HG03045 (cell line): Measurements from ENCODE around the gene SMIM10L2A.
"Not testable (repeated sequence)": the region's sequence is repeated elsewhere in the genome, so short reads cannot be mapped to it uniquely, and the experiment has no call there.

Experiments
- ATAC-seq: cut with Tn5 transposase; IDR thresholded peaks from one replicate; pipeline ENCODE4 v1.9.1; 2021; ENCODE audit warnings: mild to moderate bottlenecking, moderate library complexity; ENCODE audit not compliant: unreplicated experiment

SMIM10L2A gene

DNA sequence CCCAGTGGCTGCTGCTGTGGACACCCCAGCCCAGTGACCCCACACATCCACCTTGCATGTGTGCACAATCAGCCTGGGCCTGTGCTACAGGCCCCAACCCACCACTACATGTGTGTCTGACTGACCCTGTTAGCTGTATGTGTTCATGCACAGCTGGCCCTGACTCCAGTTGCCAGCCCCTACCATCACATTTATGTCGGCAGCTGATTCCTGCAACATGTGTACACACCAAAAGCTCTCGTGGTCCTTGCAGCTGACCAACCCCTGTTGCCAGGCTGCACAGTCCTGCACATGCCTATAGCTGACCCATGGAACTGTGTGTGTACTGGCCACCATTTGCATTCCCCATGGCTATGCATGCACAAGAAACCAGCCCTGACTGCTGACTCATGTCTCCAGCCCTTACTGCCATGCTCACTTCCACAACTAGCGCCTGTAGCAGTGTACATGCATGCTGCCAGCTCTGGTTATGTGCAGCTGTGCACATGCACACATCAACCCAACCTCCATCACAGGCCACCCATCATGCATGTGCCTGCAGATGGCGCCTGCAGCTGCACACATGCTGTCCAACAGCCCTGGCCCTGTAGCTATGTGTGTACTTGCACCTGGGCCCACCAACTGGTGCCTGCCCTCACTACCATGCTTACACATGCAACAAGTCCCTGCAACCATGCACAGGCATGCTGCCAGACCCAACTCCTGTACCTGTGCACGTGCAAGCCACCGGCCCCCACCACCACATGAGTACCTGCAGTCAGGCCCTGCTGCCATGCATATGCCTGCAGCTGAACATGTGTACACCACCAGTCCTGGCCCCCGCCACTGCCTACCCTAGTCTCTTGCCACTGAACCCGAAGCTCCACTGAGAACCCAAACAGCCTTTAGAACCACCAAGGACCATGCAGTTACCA is 28.1 kb downstream of the SMIM10L2A start:
- ATAC-seq = no peak

- ATAC-seq = no peak
Measured at GRCh38 chrX:135453381-135453780, 31.6 kb downstream of the SMIM10L2A start.

DNA sequence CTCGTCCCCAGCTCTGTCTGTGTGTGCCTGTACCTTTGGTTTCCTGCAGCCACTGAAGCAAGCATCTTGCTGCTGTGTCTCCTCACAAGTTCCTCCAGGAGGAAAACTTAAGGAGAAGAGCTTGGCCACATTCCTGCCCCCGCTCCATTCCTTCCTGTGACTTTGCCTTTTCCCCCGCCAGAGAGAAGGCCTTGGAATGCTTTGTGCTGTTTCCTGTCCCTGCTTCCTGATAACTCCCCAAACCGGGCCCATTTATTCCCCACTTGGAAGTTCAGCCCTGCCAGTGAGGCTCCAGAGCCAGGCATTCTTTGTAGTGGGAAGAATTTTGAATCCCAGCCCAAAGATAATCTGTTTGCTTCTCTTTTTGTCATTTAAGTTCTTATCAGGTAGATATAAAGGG is 33.1 kb downstream of the SMIM10L2A start:
- no peak for ATAC-seq

DNA sequence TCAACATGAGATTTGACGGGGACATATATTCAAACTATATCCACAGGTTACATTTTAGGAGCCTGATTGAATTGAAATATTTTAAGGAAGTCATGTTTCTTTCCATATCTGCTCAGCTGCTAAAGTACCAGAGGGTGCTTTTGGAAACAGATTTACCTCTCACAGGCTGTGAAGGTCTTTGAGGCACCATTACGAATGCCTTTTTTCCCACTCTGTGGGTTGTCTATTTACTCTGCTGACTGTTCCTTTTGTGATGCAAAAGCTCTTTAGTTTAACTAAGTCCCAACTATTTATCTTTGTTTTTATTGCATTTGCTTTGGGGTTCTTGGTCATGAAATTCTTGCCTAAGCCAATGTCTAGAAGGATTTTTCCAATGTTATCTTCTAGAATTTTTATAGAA is 40.0 kb downstream of the SMIM10L2A start:
- not testable (repeated sequence) for ATAC-seq

GRCh38 chrX:135463937-135464336 is 42.2 kb downstream of the SMIM10L2A start:
- no peak for ATAC-seq

DNA sequence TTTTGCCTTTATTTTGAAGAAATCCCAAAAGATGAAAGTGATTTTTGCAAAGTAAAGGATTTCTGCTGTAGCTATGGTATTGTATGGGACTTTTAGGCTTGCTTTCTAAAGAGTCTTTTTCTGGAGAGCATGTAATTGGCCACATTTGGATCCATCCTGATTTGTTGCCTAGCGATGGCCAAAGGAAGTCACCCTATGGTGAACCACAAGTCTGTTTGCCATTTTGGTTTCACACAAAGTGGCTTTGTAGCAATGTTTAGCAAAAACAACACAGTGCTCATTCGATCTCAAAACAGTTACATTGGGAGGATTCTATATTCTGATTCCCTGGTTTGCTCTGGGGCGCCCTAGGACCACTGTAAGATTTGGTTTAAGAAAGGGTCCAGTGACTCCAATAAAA is 54.6 kb downstream of the SMIM10L2A start:
- no peak for ATAC-seq

GRCh38 chrX:135477576-135477975 is 55.8 kb downstream of the SMIM10L2A start:
- ATAC-seq = no peak
